ENCODE results near the gene SYT14. TPM values are rescaled to one million over a fixed set of nuclear protein-coding genes. Genes with fewer than 3 reads are reported as not detected.

The SYT14 gene
- total and polyA plus RNA-seq, 2 of the 4 experiments (the other 2 are of a cell fraction) = 0.14 to 1.3 TPM

- H3K4me1 ChIP-seq (ENCODE audit: control insufficient read depth, insufficient read depth, low read length) = no peaks in the 10 kb centered on the region
- no peaks in the 10 kb centered on the region for H3K36me3 ChIP-seq (ENCODE audit: control insufficient read depth, insufficient read depth, low read length)
- H3K4ac ChIP-seq (ENCODE audit: low read depth, low read length) = no peak overlapping the region
- no peak overlapping the region for H3K23ac ChIP-seq (ENCODE audit: low read depth, low read length)
- H3K4me2 ChIP-seq (ENCODE audit: low read depth, low read length) = no peak overlapping the region
- no peak overlapping the region for H2BK5ac ChIP-seq (ENCODE audit: low read depth, low read length, poor library complexity, severe bottlenecking)
- no peak overlapping the region for H4K91ac ChIP-seq (ENCODE audit: insufficient read depth, low read depth, low read length)
- H2AK5ac ChIP-seq (ENCODE audit: low read depth, low read length) = no peak overlapping the region
- no peak overlapping the region for H3K18ac ChIP-seq (ENCODE audit: low read depth, low read length)
- H2BK120ac ChIP-seq (ENCODE audit: low read depth, low read length) = no peak overlapping the region
- dilution Hi-C loops (cut with HindIII; ENCODE audit: low sequenced_read_pairs, unreplicated experiment) (loop anchor here (25.0 kb wide), 1 partner anchor 172 kb away; the partner anchor contains the start of gene IRF6), intact Hi-C loops (cut with micrococcal nuclease) (no loop called here), in situ Hi-C loops (cut with MboI; ENCODE audit: low sequenced_read_pairs) (no loop called here)
- H2BK15ac ChIP-seq (ENCODE audit: low read depth, low read length) = no peak overlapping the region
- H4K5ac ChIP-seq (ENCODE audit: low read depth, low read length) = no peak overlapping the region
- WGBS, 2 experiments (ENCODE audit: extremely low coverage in 2 of 2, insufficient read length in 1 of 2) = 100% methylated on average over 1 of the region's 3 CpGs; no CpG with 5 or more reads in 1 of the 2 experiments
- no peak overlapping the region for H2BK20ac ChIP-seq (ENCODE audit: low read depth, low read length)
- no peaks in the 10 kb centered on the region for H3K27me3 ChIP-seq (ENCODE audit: control insufficient read depth, insufficient read depth, low read length)
- ChIA-PET CTCF (no interaction called here), POLR2A (ENCODE audit: unreplicated experiment) (no interaction called here)
- H4K8ac ChIP-seq (ENCODE audit: low read depth in 2 of 2, low read length in 2 of 2) = no peak overlapping the region
- H3K4me3 ChIP-seq (ENCODE audit: insufficient read depth, low read depth, low read length) = no peak overlapping the region
- no peak overlapping the region for H2AFZ ChIP-seq (replicated peaks; ENCODE audit: low read length, poor library complexity)
- no peak overlapping the region for H2AK9ac ChIP-seq (replicated peaks; ENCODE audit: low read depth, low read length, poor library complexity)
- no peak overlapping the region for H3K27ac ChIP-seq (ENCODE audit: insufficient read depth, low read length)
- H3K9ac ChIP-seq (ENCODE audit: low read depth, low read length) = no peak overlapping the region
- H3K79me1 ChIP-seq (ENCODE audit: low read depth in 1 of 2, low read length in 2 of 2) = no peaks in the 10 kb centered on the region
- TF ChIP-seq RCOR1 (IDR thresholded peaks at IDR 0.05; ENCODE audit: insufficient replicate concordance, low read length) (no peak), MXI1 (IDR thresholded peaks at IDR 0.05; ENCODE audit: borderline replicate concordance, low read depth, low read length) (no peak), ELK1 (IDR thresholded peaks at IDR 0.05; ENCODE audit: borderline replicate concordance, low read depth, low read length) (no peak), NFE2L2 (IDR thresholded peaks at IDR 0.05; ENCODE audit: low read depth, low read length) (no peak), POLR2A (IDR thresholded peaks at IDR 0.05; ENCODE audit: low read depth, low read length) (no peak), MAFK (IDR thresholded peaks at IDR 0.05; ENCODE audit: low read depth, low read length) (no peak), MAZ (IDR thresholded peaks at IDR 0.05; ENCODE audit: borderline replicate concordance, low read depth, low read length) (no peak), RAD21 (IDR thresholded peaks at IDR 0.05; ENCODE audit: low read length) (no peak), USF2 (IDR thresholded peaks at IDR 0.05; ENCODE audit: low read depth, low read length) (no peak), SMC3 (IDR thresholded peaks at IDR 0.05; ENCODE audit: low read depth, low read length) (no peak), CHD1 (IDR thresholded peaks at IDR 0.05; ENCODE audit: low read depth, low read length) (no peak), BHLHE40 (IDR thresholded peaks at IDR 0.05; ENCODE audit: low read depth, low read length) (no peak)
- ATAC-seq (ENCODE audit: low read depth) (no peak), DNase-seq (no peak)
- H3K9me3 ChIP-seq (ENCODE audit: control insufficient read depth, insufficient read depth, low read length) = no peaks in the 10 kb centered on the region
- H4K20me1 ChIP-seq (ENCODE audit: insufficient read depth, low read length) = no peaks in the 10 kb centered on the region
- no TSS peak for BruUV-seq (replicated peaks)
- no peak overlapping the region for H3K14ac ChIP-seq (replicated peaks; ENCODE audit: low read depth, low read length)
- no peak overlapping the region for H3K56ac ChIP-seq (ENCODE audit: extremely low read depth, insufficient read depth, low read length)
- no peaks in the 10 kb centered on the region for H3K9me1 ChIP-seq (ENCODE audit: insufficient read depth, low read length)
Measured at GRCh38 chr1:209983953-209984352, 45.9 kb downstream of the SYT14 start.
